ENCODE results near the gene CLDN5.

Gene CLDN5

GRCh38 chr22:19501897-19502447 lies 22.2 kb downstream of the CLDN5 start:
- H3K27me3 ChIP-seq (ENCODE audit: insufficient read depth, poor library complexity, severe bottlenecking), result no peaks in the 10 kb centered on the region
- no peak overlapping the region for H3K4me3 ChIP-seq (replicated peaks; ENCODE audit: insufficient read depth, low read length)
- TF ChIP-seq REST (IDR thresholded peaks at IDR 0.05; ENCODE audit: insufficient replicate concordance, low read depth), result no peak
- TF ChIP-seq GABPA (IDR thresholded peaks at IDR 0.05; ENCODE audit: low read depth), result no peak
- no peak for TF ChIP-seq SPI1 (IDR thresholded peaks at IDR 0.05; ENCODE audit: borderline replicate concordance, low read depth)
- DNase-seq (ENCODE audit: low read depth in 1 of 2, low spot score in 1 of 2), result no peak
- H3K27ac ChIP-seq (replicated peaks), result no peak overlapping the region

GRCh38 chr22:19499880-19500242 lies 24.3 kb downstream of the CLDN5 start:
- no peak overlapping the region for H3K4me3 ChIP-seq (replicated peaks; ENCODE audit: insufficient read depth, low read length)
- DNase-seq (ENCODE audit: low read depth in 1 of 2, low spot score in 1 of 2), result no peak
- no peaks in the 10 kb centered on the region for H3K27me3 ChIP-seq (ENCODE audit: insufficient read depth, poor library complexity, severe bottlenecking)
- H3K27ac ChIP-seq (replicated peaks), result no peak overlapping the region
- TF ChIP-seq REST (IDR thresholded peaks at IDR 0.05; ENCODE audit: insufficient replicate concordance, low read depth) (no peak), SPI1 (IDR thresholded peaks at IDR 0.05; ENCODE audit: borderline replicate concordance, low read depth) (no peak), POLR2AphosphoS5 (IDR thresholded peaks at IDR 0.05; ENCODE audit: low read depth) (no peak), CTCF (IDR thresholded peaks at IDR 0.05; ENCODE audit: insufficient read depth, low read length) (no peak), GABPA (IDR thresholded peaks at IDR 0.05; ENCODE audit: low read depth) (no peak)

- DNase-seq (ENCODE audit: low read depth in 1 of 2, low spot score in 1 of 2), result no peak
- TF ChIP-seq CTCF (IDR thresholded peaks at IDR 0.05; ENCODE audit: insufficient read depth, low read length) (no peak), POLR2AphosphoS5 (IDR thresholded peaks at IDR 0.05; ENCODE audit: low read depth) (no peak), REST (IDR thresholded peaks at IDR 0.05; ENCODE audit: insufficient replicate concordance, low read depth) (no peak), GABPA (IDR thresholded peaks at IDR 0.05; ENCODE audit: low read depth) (no peak), SPI1 (IDR thresholded peaks at IDR 0.05; ENCODE audit: borderline replicate concordance, low read depth) (no peak)
- Histone ChIP-seq H3K27ac (replicated peaks) (no peak overlapping the region), H3K4me3 (replicated peaks; ENCODE audit: insufficient read depth, low read length) (no peak overlapping the region), H3K27me3 (ENCODE audit: insufficient read depth, poor library complexity, severe bottlenecking) (no peaks in the 10 kb centered on the region)
Measured at GRCh38 chr22:19499236-19499879, 24.9 kb downstream of the CLDN5 start.
